ENCODE results near the gene STPG1.

The STPG1 gene

DNA sequence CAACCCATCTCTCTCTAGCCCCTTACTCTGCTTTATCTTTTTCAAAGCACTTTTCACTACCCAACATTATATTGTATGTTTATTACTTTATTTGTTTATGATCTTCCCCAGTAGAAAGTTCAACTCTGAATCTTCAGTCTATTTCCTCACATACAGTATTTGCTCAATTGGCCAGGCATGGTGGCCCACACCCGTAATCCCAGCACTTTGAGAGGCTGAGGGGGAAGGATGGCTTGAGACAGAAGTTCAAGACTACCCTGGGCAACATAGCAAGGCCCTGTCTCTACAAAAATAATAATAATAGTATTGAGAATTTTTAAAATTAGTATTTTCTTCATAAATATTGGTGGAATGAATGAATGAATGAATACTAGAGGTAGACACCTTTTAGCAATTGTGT is 1.2 kb downstream of the STPG1 start:
- TF ChIP-seq, protein P1, sequence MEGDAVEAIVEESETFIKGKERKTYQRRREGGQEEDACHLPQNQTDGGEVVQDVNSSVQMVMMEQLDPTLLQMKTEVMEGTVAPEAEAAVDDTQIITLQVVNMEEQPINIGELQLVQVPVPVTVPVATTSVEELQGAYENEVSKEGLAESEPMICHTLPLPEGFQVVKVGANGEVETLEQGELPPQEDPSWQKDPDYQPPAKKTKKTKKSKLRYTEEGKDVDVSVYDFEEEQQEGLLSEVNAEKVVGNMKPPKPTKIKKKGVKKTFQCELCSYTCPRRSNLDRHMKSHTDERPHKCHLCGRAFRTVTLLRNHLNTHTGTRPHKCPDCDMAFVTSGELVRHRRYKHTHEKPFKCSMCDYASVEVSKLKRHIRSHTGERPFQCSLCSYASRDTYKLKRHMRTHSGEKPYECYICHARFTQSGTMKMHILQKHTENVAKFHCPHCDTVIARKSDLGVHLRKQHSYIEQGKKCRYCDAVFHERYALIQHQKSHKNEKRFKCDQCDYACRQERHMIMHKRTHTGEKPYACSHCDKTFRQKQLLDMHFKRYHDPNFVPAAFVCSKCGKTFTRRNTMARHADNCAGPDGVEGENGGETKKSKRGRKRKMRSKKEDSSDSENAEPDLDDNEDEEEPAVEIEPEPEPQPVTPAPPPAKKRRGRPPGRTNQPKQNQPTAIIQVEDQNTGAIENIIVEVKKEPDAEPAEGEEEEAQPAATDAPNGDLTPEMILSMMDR (IDR thresholded peaks at IDR 0.05; ENCODE audit: poor library complexity, severe bottlenecking) = no peak
- H3K27me3 ChIP-seq (ENCODE audit: insufficient read depth, poor library complexity, severe bottlenecking) = no peaks in the 10 kb centered on the region
- peaks cover 5% of the 10 kb centered on the region for H3K9me3 ChIP-seq (ENCODE audit: severe bottlenecking)
- peak overlapping the region; percentile 70 for H3K27ac ChIP-seq (ENCODE audit: poor library complexity, severe bottlenecking)
- H3K36me3 ChIP-seq (ENCODE audit: low read depth) = peaks cover 14% of the 10 kb centered on the region
- ATAC-seq (ENCODE audit: low read depth) (no peak), DNase-seq (ENCODE audit: low spot score) (no peak)
- H3K4me1 ChIP-seq (ENCODE audit: insufficient read depth, poor library complexity, severe bottlenecking) = peaks cover 41% of the 10 kb centered on the region
- peak overlapping the region; percentile 68 for H3K4me3 ChIP-seq (ENCODE audit: severe bottlenecking)

DNA sequence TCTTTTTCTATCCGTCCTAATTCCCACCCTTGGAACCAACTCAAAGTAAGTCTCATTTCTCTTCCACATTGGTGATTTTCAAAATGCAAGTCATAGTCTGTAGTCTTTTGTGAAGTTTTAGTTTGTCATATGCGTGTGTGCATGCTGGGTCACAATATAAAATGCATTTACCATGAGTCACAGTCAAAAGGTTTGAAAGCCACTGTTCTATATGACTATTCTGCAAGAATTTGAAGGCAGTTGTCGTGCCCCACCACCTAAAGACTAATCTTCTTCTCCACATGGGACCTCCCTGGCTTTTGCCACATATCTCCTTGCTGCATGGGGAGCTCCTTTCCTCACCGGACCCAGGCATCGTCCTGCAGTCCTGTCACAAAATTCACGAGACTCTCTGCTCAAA is 1.6 kb downstream of the STPG1 start:
- no peak for DNase-seq (ENCODE audit: low spot score)
- H3K9me3 ChIP-seq (ENCODE audit: severe bottlenecking) = peaks cover 5% of the 10 kb centered on the region
- peak overlapping the region; percentile 70 for H3K27ac ChIP-seq (ENCODE audit: poor library complexity, severe bottlenecking)
- no peak overlapping the region for H3K4me3 ChIP-seq (ENCODE audit: severe bottlenecking)
- H3K27me3 ChIP-seq (ENCODE audit: insufficient read depth, poor library complexity, severe bottlenecking) = no peaks in the 10 kb centered on the region
- H3K4me1 ChIP-seq (ENCODE audit: insufficient read depth, poor library complexity, severe bottlenecking) = peaks cover 40% of the 10 kb centered on the region
- ATAC-seq (ENCODE audit: low read depth) = no peak
- peaks cover 14% of the 10 kb centered on the region for H3K36me3 ChIP-seq (ENCODE audit: low read depth)
- TF ChIP-seq, protein P1 (IDR thresholded peaks at IDR 0.05; ENCODE audit: poor library complexity, severe bottlenecking) = no peak

DNA sequence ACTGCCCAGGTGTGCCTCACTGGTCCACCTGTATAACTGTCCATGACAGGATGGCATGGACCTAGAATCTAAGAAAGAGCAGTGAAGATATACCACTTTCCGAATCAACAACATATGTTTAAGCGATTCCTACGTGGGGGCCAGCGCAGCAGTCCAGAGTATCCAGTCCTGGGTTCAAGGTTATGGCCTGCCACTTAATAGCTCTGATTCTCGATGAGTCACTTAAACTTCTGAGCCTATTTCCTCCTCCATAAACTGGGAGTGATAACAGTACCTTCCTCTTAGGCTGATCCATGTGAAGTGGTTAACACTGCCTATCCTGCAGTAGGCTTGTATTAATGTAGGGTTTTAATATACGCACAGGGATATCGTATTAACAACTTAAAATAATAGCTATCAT is 2.8 kb downstream of the STPG1 start:
- TF ChIP-seq, protein P1 (IDR thresholded peaks at IDR 0.05; ENCODE audit: poor library complexity, severe bottlenecking) = no peak
- no peak for ATAC-seq (ENCODE audit: low read depth)
- DNase-seq (ENCODE audit: low spot score) = no peak
- H3K27ac ChIP-seq (ENCODE audit: poor library complexity, severe bottlenecking) = peak overlapping the region; percentile 70
- no peaks in the 10 kb centered on the region for H3K27me3 ChIP-seq (ENCODE audit: insufficient read depth, poor library complexity, severe bottlenecking)
- peaks cover 5% of the 10 kb centered on the region for H3K9me3 ChIP-seq (ENCODE audit: severe bottlenecking)
- no peak overlapping the region for H3K4me3 ChIP-seq (ENCODE audit: severe bottlenecking)
- H3K4me1 ChIP-seq (ENCODE audit: insufficient read depth, poor library complexity, severe bottlenecking) = peaks cover 35% of the 10 kb centered on the region
- peaks cover 14% of the 10 kb centered on the region for H3K36me3 ChIP-seq (ENCODE audit: low read depth)

DNA sequence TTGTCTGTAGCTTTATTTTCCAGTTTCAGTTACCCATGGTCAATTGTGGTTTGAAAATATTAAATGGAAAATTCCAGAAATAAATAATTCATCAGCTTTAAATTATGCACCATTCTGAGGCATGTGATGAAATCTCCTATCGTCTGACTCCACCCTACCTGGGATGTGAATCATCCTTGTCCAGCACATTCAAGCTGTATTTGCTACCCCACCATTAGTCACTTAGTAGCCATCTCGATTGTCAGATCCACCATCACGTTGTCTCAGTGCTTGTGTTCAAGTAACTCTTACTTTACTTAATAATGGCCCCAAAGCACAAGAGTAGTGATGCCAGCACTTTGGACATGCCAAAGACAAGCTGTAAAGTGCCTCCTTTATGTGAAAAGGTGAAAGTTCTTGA is 4.0 kb downstream of the STPG1 start:
- TF ChIP-seq, protein P1 (IDR thresholded peaks at IDR 0.05; ENCODE audit: poor library complexity, severe bottlenecking) = no peak
- H3K4me3 ChIP-seq (ENCODE audit: severe bottlenecking) = no peak overlapping the region
- DNase-seq (ENCODE audit: low spot score) (no peak), ATAC-seq (ENCODE audit: low read depth) (peak; percentile 81)
- H3K27ac ChIP-seq (ENCODE audit: poor library complexity, severe bottlenecking) = peak overlapping the region; percentile 70
- H3K27me3 ChIP-seq (ENCODE audit: insufficient read depth, poor library complexity, severe bottlenecking) = no peaks in the 10 kb centered on the region
- peaks cover 5% of the 10 kb centered on the region for H3K9me3 ChIP-seq (ENCODE audit: severe bottlenecking)
- peaks cover 14% of the 10 kb centered on the region for H3K36me3 ChIP-seq (ENCODE audit: low read depth)
- peaks cover 31% of the 10 kb centered on the region for H3K4me1 ChIP-seq (ENCODE audit: insufficient read depth, poor library complexity, severe bottlenecking)

DNA sequence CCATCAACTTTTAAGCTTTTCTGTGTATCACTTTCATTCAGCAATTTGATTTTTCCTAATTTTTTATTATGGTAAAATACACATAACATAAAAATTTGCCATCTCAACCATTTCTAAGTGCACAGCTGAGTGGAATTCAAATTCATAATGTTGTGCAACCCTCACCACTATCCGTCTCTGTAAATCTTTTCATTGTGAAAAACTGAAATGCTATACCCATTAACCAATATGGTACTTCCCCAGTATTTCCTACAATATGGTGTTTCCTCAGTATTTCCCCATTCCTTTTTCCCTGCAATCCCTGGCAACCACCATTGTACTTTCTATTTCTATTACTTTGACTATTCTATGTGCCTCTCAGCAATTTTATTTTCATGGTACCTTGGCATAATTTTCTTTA is 6.8 kb downstream of the STPG1 start:
- H3K27ac ChIP-seq (ENCODE audit: poor library complexity, severe bottlenecking) = no peak overlapping the region
- no peak for ATAC-seq (ENCODE audit: low read depth)
- DNase-seq (ENCODE audit: low spot score) = no peak
- peaks cover 19% of the 10 kb centered on the region for H3K36me3 ChIP-seq (ENCODE audit: low read depth)
- no peak overlapping the region for H3K4me3 ChIP-seq (ENCODE audit: severe bottlenecking)
- TF ChIP-seq, protein P1 (IDR thresholded peaks at IDR 0.05; ENCODE audit: poor library complexity, severe bottlenecking) = no peak
- peaks cover 18% of the 10 kb centered on the region for H3K4me1 ChIP-seq (ENCODE audit: insufficient read depth, poor library complexity, severe bottlenecking)
- H3K27me3 ChIP-seq (ENCODE audit: insufficient read depth, poor library complexity, severe bottlenecking) = no peaks in the 10 kb centered on the region
- H3K9me3 ChIP-seq (ENCODE audit: severe bottlenecking) = peaks cover 7% of the 10 kb centered on the region

All from RWPE2 (cell line).